Measurements from ENCODE around the gene DDO. TPM values are rescaled to one million over a fixed set of nuclear protein-coding genes. Genes with fewer than 3 reads are reported as not detected.

Gene DDO
- total RNA-seq, 1 donor from 2014 or later, result not detected

GRCh38 chr6:110421749-110422443 lies 6.5 kb upstream of the DDO start:
- intact Hi-C loops (cut with micrococcal nuclease), result no loop called here

DNA sequence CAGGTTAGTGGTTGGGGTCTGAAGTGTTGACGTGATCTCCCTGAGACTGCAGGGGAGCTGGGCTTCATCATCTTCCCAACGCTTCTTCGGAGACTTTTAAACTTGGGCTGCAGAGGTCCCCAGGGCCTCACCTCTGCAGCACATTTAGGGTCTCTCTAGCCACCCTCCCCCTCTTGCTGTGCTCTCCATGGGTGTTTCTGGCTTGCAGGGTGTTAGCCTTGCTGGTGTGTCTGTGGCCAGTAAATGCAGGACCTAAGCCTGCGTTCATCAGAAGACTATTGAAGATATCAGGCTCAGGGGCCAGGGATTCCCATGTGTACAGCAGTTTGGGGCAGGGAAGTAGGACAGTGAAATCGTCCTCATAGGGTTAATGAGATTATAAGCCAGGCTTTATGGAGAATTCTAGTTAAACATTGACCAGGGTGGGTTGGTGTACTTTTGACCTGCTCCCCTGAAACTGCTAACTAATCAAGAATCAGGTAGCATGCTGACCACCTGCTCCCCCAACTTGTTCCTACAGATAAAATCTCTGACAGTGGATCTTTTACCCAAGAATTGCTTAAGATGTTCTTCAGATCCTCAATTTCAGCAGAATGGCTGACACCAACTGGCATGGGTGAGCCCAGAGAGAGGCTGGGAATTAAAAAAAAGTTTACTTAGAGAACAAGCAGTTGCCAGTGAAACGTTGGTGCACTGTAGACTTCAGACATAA lies 3.8 kb upstream of the DDO start:
- intact Hi-C loops (cut with micrococcal nuclease), result no loop called here

DNA sequence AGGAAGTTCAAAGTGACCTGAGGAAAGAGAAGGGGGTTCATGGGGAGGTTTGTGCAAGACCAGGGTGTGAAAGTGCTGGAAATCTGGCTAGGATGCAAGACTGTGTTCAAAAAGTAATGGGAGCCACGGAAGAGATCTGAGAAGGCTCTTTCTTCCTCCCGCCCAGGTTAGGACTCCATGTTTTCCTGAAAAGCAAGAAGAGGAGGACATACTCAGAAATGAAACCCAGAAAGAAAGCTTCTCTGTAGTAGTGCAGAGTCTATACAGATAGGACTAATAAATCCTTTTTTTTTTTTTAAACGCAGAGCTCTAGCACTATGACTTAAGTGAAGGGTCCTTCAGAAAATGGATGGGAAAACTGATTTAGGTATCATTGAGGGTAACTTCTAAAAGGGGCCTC lies 3.2 kb upstream of the DDO start:
- intact Hi-C loops (cut with micrococcal nuclease), result no loop called here

DNA sequence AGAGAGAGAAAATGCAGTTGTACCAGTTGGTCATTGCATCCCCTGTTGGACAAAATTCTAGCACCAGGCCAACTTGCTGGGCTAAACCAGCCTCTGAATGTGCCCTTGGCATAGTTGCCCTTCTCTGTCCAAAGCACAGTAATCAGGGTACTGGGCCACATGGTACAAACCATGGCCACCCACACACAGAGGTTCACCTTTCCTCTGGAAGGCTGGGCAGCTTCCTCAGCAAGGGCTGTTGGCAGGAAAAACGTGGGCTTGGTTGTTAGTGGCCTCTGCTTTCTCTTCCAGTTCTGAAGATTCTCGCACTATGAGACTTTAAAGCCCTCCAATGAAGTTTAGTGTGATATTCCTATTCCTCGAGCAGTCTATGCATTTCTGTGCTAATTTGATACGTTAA lies 706 bp downstream of the DDO start:
- intact Hi-C loops (cut with micrococcal nuclease), result no loop called here

GRCh38 chr6:110412360-110412759 lies 3.0 kb downstream of the DDO start:
- intact Hi-C loops (cut with micrococcal nuclease), result no loop called here

DNA sequence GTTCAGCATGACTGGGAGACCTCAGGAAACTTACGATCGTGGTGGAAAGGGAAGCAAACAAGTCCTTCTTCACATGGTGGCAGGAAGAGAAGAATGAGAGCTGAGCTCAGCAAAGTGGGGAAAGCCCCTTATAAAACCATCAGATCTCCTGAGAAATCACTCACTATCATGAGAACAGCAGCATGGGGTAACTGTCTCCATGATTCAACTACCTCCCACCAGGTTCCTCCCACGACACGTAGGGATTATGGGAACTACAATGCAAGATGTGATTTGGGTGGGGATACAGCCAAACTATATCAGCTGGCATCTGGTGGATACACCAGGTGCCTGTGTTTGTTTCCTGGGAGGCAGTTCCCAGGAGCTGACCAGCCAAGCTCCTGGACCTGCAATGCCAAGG lies 4.9 kb downstream of the DDO start:
- intact Hi-C loops (cut with micrococcal nuclease), result no loop called here

DNA sequence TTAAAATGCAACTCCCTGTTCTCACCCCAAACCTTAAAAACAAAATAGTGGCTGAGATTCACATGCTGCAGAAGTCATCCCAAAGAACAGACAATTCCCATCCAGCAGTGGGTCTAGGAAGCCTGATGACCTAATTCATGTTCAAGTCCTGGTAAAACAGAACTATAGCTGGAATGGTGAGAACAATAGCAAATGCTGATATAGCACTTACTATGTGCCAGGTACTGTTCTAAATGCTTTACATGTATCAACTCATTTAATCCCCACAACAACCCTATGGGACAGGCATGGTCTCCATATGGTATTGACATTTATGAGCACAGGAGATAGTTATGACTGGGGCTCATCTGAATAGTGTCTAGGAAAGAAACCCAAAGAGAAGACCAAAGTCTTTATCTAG lies 5.6 kb downstream of the DDO start:
- intact Hi-C loops (cut with micrococcal nuclease), result no loop called here

- intact Hi-C loops (cut with micrococcal nuclease), result no loop called here
Measured at GRCh38 chr6:110408901-110409300, 6.5 kb downstream of the DDO start.

- intact Hi-C loops (cut with micrococcal nuclease), result no loop called here
Measured at GRCh38 chr6:110404607-110405006, 10.8 kb downstream of the DDO start.

DNA sequence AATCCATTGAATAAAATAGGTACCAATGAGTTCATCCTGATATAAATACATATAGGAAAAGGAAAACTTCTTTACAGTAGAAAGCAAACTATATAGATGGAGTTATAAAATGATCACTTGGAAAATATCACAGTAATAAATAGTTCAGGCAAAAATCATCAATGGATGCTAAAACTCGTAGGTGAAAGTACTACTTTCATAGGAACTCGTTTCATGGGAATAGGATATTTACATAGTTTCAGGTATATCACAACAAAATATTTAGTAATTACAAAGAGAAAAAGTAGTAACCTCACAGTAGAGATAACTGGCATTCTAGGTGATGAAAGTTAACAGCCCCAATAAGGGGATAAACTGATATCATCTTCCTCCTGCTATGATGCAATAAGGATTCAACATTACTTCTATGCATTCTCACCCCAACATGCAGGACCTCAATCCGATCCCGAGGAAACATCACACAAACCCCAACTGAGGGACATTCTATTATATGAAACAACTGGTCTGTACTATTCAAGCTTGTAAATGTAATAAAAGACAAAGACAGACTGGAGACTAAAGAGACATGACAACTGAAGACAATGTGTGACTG lies 13.7 kb downstream of the DDO start:
- intact Hi-C loops (cut with micrococcal nuclease), result no loop called here

- intact Hi-C loops (cut with micrococcal nuclease), result no loop called here
Measured at GRCh38 chr6:110400208-110400607, 15.2 kb downstream of the DDO start.

DNA sequence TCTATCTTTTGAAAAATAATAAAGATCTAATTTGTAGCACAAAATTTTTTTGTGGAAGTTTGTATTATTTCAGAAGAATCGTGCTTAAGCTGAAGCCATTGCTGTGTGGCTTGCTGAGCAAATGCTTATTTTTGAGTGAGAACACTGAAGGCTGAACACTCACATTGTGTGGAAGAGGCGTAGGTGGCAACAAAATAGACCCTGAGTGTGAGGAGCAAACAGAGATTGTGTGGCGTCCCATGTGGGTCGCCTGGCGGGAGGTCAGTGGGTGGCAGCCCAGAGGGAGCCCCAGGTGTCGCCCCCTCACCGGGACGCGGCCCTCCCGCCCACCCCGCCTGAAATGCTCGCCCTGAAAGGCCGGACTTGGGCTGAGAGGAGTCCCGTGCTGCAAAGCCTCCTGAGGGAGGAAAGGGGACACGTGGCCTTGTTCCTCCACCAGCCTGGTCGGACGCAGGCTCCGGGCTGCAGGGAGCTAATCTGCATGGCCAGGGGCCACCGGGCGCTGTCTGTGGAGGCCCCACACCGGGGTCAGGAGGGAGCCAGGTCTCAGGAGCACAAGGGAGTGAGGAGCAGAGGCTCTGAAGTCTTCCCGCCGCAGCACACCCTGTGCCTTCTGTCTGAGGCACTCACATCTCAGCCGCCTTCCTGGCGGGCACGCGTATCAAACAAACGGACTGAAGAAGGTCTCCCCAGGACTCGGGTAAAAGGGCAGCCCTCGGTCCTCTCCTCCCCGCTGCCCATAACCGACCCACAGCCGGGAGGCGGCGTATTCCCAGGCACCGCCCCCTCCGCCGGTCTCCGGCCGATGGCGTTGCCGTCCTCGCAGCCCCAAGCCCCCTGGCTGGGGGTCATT lies 15.9 kb downstream of the DDO start:
- intact Hi-C loops (cut with micrococcal nuclease), result no loop called here

GRCh38 chr6:110398778-110399177 lies 16.6 kb downstream of the DDO start:
- intact Hi-C loops (cut with micrococcal nuclease), result no loop called here

GRCh38 chr6:110395221-110395620 lies 20.2 kb downstream of the DDO start:
- intact Hi-C loops (cut with micrococcal nuclease), result no loop called here

- intact Hi-C loops (cut with micrococcal nuclease), result loop anchor here (5.0 kb wide), 2 partner anchors 337 to 702 kb away; partner anchors contain the start of genes AK9 and FIG4
Measured at GRCh38 chr6:110394409-110394808, 21.0 kb downstream of the DDO start.

DNA sequence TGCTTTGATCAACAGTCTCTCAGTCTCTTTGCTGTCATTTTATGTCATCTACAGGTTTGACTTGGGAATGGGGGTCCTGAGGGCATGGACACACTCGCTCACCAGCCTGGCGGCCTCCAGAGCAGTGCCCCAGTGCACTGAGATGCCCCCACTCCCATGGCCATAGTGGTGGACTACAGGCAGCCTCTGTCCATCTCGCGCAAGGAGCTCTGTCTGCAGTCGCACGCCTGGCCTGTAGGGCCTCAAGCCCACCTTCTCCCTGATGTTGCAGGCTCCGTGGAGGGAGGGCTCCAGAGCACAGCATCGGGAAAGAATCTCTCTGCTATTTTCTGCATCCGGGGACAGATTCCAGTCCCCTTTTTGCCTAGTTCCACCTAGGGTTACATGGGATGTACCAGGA lies 22.6 kb downstream of the DDO start:
- intact Hi-C loops (cut with micrococcal nuclease), result loop anchor here (5.0 kb wide), 2 partner anchors 335 to 700 kb away; partner anchors contain the start of genes AK9 and FIG4

GRCh38 chr6:110390404-110390803 lies 25.0 kb downstream of the DDO start:
- intact Hi-C loops (cut with micrococcal nuclease), result loop anchor here (5.0 kb wide), 2 partner anchors 333 to 698 kb away; partner anchors contain the start of genes AK9 and FIG4

DNA sequence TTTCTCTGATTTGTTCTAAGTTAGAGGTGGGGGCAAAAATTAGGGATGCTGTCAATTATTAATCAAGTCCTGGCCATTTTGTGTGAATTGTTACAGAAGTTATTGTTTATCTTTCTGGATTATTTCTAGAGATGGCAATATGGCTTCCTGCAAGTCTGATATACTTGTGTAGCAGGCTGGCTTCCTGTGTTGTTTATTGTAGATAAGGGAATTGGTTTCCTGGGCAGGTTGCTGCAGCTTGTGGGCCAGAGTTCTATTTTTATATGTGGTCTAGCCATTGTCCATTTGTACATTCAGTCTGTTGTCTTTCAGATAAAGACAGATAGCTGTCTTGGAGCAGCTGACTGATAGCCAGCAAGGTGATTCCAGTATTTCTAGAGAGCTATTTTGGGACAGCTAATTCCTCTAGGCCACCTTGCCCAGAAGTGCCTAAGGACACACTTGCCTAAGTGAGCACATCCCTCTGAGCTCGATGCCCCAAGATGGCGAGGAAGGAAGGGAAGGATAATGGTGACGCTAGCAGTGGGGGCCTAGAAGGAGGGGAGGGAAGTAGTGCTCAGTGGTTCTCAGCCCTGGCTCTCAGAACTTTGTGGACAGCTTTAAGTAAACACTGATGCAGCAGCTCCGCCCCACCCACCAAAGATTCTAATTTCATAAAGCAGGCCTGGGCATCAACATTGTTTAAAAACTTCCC lies 25.5 kb downstream of the DDO start:
- intact Hi-C loops (cut with micrococcal nuclease), result loop anchor here (5.0 kb wide), 2 partner anchors 333 to 698 kb away; partner anchors contain the start of genes AK9 and FIG4

GRCh38 chr6:110387986-110388385 lies 27.4 kb downstream of the DDO start:
- intact Hi-C loops (cut with micrococcal nuclease), result no loop called here

DNA sequence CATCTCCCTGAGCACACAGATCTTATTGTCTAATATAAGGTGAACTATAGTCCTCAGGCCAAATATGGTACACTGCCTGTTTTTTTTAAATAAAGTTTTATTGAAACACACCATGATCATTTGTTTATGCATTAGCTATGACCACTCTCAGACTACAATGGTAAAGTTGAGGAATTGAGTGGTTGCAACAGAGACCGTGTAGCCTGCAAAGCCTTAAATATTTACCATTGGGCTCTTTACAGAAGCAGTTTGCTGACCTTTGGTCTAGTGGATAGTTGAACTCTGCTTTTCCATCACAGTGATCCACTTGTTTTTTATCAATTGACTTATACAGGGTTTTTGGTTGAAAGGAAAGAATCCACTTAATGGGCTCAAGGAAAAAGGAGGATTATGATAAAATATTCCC lies 29.9 kb downstream of the DDO start:
- intact Hi-C loops (cut with micrococcal nuclease), result no loop called here

DNA sequence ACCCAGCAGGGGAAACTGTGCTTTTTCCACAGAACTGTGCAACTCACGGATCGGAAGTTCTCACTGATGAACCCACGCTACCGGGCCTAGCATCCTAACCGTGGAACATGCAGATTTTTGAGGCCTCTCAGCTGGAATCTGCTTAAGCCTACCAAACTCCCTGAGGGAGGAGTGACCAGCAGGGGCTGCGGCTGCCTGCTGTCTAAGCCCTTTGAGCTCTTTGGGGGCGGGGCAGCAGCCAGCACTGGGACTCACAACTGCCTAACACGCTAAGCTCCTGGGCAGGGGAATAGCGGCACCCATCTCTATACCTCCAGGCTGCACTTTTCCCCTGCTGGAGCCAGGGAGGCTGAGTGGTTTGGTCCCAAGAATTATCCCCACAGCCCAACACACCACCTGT lies 36.8 kb downstream of the DDO start:
- intact Hi-C loops (cut with micrococcal nuclease), result no loop called here
